Measurements from ENCODE around the gene LSS.

DNA sequence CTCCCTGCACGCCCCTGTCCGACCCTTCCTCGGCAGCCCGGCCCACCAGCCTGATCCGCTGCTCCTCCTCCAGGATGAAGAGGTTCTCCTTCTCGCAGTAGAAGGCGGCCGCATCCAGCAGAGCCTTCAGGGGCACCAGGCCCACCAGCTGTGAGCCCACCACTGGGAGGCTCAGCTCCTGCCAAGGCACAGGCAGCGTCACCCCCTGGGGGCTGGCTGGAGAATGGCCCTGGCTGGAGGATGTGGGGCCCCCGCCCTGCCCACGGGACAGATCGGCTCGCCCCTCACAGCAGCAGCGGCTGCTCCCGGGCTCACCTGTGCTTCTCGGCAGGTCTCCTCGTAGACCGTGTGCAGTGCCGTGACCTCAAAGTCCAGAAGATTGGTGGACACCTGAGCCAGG, 78.5 kb downstream of the LSS start:
- TF ChIP-seq, protein P1, sequence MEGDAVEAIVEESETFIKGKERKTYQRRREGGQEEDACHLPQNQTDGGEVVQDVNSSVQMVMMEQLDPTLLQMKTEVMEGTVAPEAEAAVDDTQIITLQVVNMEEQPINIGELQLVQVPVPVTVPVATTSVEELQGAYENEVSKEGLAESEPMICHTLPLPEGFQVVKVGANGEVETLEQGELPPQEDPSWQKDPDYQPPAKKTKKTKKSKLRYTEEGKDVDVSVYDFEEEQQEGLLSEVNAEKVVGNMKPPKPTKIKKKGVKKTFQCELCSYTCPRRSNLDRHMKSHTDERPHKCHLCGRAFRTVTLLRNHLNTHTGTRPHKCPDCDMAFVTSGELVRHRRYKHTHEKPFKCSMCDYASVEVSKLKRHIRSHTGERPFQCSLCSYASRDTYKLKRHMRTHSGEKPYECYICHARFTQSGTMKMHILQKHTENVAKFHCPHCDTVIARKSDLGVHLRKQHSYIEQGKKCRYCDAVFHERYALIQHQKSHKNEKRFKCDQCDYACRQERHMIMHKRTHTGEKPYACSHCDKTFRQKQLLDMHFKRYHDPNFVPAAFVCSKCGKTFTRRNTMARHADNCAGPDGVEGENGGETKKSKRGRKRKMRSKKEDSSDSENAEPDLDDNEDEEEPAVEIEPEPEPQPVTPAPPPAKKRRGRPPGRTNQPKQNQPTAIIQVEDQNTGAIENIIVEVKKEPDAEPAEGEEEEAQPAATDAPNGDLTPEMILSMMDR (IDR thresholded peaks at IDR 0.05; ENCODE audit: low read depth, low read length, missing input control): no peak
- TF ChIP-seq, protein P2, sequence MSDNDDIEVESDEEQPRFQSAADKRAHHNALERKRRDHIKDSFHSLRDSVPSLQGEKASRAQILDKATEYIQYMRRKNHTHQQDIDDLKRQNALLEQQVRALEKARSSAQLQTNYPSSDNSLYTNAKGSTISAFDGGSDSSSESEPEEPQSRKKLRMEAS (IDR thresholded peaks at IDR 0.05): no peak
- TF ChIP-seq RAD21 (IDR thresholded peaks at IDR 0.05): no peak
